Fibroblast of lung (primary cell): ENCODE measurements around the gene TSPAN3.

Source experiments
- EZH2 ChIP-seq: IDR thresholded peaks from 2 replicates; pipeline ENCODE4 v1.5.1; 2012; ENCODE audit warnings: low read length, control low read depth, mild to moderate bottlenecking; ENCODE audit errors: missing control alignments
- TF ChIP-seq, protein P1 (sequence below), 2 donors: IDR thresholded peaks in 1 of 2; conservative IDR thresholded peaks in 1 of 2; 1 replicate in 1 of 2; 2 replicates in 1 of 2; pipeline ENCODE4 v1.5.1; 2011 to 2012; ENCODE audit warnings: low read length in 2 of 2, control low read depth in 1 of 2, inconsistent platforms in 1 of 2, low read depth in 1 of 2, mild to moderate bottlenecking in 1 of 2

GRCh38 chr15:77010857-77011256, 60.1 kb downstream of the TSPAN3 start:
- TF ChIP-seq, protein P1, sequence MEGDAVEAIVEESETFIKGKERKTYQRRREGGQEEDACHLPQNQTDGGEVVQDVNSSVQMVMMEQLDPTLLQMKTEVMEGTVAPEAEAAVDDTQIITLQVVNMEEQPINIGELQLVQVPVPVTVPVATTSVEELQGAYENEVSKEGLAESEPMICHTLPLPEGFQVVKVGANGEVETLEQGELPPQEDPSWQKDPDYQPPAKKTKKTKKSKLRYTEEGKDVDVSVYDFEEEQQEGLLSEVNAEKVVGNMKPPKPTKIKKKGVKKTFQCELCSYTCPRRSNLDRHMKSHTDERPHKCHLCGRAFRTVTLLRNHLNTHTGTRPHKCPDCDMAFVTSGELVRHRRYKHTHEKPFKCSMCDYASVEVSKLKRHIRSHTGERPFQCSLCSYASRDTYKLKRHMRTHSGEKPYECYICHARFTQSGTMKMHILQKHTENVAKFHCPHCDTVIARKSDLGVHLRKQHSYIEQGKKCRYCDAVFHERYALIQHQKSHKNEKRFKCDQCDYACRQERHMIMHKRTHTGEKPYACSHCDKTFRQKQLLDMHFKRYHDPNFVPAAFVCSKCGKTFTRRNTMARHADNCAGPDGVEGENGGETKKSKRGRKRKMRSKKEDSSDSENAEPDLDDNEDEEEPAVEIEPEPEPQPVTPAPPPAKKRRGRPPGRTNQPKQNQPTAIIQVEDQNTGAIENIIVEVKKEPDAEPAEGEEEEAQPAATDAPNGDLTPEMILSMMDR (conservative IDR thresholded peaks at IDR 0.05 in 1 of 2, IDR thresholded peaks at IDR 0.05 in 1 of 2; ENCODE audit: low read depth in 1 of 2, low read length in 2 of 2) = no peak
- no peak for TF ChIP-seq EZH2
